Vagina (tissue), 2 donors: Measurements from ENCODE around the gene RTP3. TPM values are rescaled to one million over a fixed set of nuclear protein-coding genes. Genes with fewer than 3 reads are reported as not detected.
"Not testable (repeated sequence)": the region's sequence is repeated elsewhere in the genome, so short reads cannot be mapped to it uniquely, and the experiment has no call there.

ENCODE experiments used
- DNase-seq, 2 donors: peaks; one replicate each; pipeline ENCODE4 v3.0.0-alpha.2; 2017; ENCODE audit errors: extremely low spot score in 2 of 2
- H3K27ac ChIP-seq: fragments of 200-600 bp; sonication (generic); one replicate; pipeline ENCODE4 v1.5.1; 2019
- H3K27me3 ChIP-seq: fragments of 200-600 bp; sonication (generic); one replicate; pipeline ENCODE4 v1.5.1; 2019
- H3K36me3 ChIP-seq, 2 donors: fragments of 200-600 bp; sonication (generic); one replicate each; pipeline ENCODE4 v1.5.1; 2017 to 2019
- H3K4me1 ChIP-seq: fragments of 200-600 bp; sonication (generic); one replicate; pipeline ENCODE4 v1.5.1; 2019
- H3K4me3 ChIP-seq, 2 donors: fragments of 200-600 bp; sonication (generic); 1 replicate in 1 of 2; 2 replicates in 1 of 2; pipeline ENCODE4 v1.5.1; 2016 to 2019
- H3K9me3 ChIP-seq: fragments of 200-600 bp; sonication (generic); one replicate; pipeline ENCODE4 v1.5.1; 2019
- POLR2A ChIP-seq, 2 donors: fragments of 450-650 bp; IDR thresholded peaks; one replicate each; pipeline ENCODE4 v1.6.1; 2017; ENCODE audit warnings: antibody characterized with exemption in 2 of 2, mild to moderate bottlenecking in 2 of 2, moderate library complexity in 2 of 2
- POLR2AphosphoS5 ChIP-seq, 2 donors: sonication (generic); formaldehyde crosslinking; IDR thresholded peaks; one replicate each; pipeline ENCODE4 v1.9.0; 2017; ENCODE audit warnings: antibody characterized with exemption in 2 of 2, mild to moderate bottlenecking in 2 of 2, low read depth in 1 of 2; ENCODE audit not compliant: insufficient read depth in 1 of 2
- intact Hi-C: fragments of 100-400 bp; cut with DNase I; formaldehyde crosslinking; loops from one replicate; pipeline ENCODE4 v1.15.1; 2023
- total RNA-seq: library from RNA; depleted of rRNA; stranded (reverse); fragments of >200 nt; gene quantifications from one replicate; pipeline ENCODE4 v1.2.3, GENCODE V29; 2016
- TF ChIP-seq, protein P1 (sequence below), 3 experiments: fragments of 450-650 bp in 2 of 3; fragments of 200-600 bp in 1 of 3; sonication (generic) in 1 of 3; IDR thresholded peaks; one replicate each; pipeline ENCODE4 v1.5.1; 2017 to 2019; ENCODE audit warnings: antibody characterized with exemption in 3 of 3, mild to moderate bottlenecking in 2 of 3, moderate library complexity in 2 of 3

RTP3 gene
- total RNA-seq, 1 donor from 2014 or later = not detected

DNA sequence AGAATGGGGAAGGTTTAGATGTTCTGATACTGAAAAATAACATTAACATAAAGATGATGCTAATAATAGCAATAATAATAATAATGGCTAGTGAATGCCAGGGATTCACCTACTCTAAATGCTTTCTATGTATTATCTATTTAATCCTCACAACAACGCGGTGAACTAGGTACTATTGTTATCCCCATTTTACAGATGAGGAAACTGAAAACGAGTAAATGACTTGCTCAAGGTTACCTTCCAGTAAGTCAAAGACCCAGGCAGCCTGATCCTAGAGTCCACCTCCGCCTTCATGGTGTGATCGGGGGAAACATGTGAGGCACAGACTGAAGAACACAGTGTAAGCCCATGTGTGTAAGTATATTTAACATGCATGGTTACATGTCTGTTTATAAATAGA, 38.0 kb downstream of the RTP3 start:
- H3K4me3 ChIP-seq = no peak overlapping the region
- H3K27ac ChIP-seq = no peak overlapping the region
- H3K4me1 ChIP-seq = no peaks in the 10 kb centered on the region
- no peak for DNase-seq
- no peaks in the 10 kb centered on the region for H3K36me3 ChIP-seq
- intact Hi-C loops = no loop called here
- H3K27me3 ChIP-seq = no peaks in the 10 kb centered on the region
- TF ChIP-seq, protein P1, sequence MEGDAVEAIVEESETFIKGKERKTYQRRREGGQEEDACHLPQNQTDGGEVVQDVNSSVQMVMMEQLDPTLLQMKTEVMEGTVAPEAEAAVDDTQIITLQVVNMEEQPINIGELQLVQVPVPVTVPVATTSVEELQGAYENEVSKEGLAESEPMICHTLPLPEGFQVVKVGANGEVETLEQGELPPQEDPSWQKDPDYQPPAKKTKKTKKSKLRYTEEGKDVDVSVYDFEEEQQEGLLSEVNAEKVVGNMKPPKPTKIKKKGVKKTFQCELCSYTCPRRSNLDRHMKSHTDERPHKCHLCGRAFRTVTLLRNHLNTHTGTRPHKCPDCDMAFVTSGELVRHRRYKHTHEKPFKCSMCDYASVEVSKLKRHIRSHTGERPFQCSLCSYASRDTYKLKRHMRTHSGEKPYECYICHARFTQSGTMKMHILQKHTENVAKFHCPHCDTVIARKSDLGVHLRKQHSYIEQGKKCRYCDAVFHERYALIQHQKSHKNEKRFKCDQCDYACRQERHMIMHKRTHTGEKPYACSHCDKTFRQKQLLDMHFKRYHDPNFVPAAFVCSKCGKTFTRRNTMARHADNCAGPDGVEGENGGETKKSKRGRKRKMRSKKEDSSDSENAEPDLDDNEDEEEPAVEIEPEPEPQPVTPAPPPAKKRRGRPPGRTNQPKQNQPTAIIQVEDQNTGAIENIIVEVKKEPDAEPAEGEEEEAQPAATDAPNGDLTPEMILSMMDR (IDR thresholded peaks at IDR 0.05) = no peak
- no peak for TF ChIP-seq POLR2AphosphoS5 (IDR thresholded peaks at IDR 0.05; ENCODE audit: insufficient read depth in 1 of 2, low read depth in 1 of 2)
- no peak for TF ChIP-seq POLR2A (IDR thresholded peaks at IDR 0.05)
- no peaks in the 10 kb centered on the region for H3K9me3 ChIP-seq

DNA sequence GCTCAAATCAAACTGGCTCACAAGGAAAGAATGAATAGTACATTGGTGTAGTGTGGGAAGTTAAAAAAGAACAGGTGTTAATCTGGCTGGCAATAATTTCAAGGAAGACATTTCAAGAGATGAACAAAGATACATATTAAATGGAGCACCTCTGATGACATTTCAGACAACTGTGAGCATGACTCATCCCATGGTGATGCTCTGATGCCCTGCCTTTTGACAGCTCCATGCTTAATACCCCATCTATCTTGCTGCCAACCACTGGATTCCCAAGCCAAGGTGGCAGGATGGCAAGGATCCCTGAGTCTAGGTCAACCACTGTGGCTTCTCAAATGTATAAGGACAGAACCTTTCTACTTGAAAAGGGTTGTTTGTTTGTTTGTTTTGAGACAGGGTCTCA, 39.0 kb downstream of the RTP3 start:
- DNase-seq = no peak
- Histone ChIP-seq H3K27me3 (no peaks in the 10 kb centered on the region), H3K36me3 (no peaks in the 10 kb centered on the region), H3K9me3 (no peaks in the 10 kb centered on the region), H3K4me3 (no peak overlapping the region), H3K27ac (no peak overlapping the region), H3K4me1 (no peaks in the 10 kb centered on the region)
- intact Hi-C loops = no loop called here
- no peak for TF ChIP-seq POLR2AphosphoS5 (IDR thresholded peaks at IDR 0.05; ENCODE audit: insufficient read depth in 1 of 2, low read depth in 1 of 2)
- TF ChIP-seq, protein P1 (IDR thresholded peaks at IDR 0.05) = no peak
- no peak for TF ChIP-seq POLR2A (IDR thresholded peaks at IDR 0.05)

DNA sequence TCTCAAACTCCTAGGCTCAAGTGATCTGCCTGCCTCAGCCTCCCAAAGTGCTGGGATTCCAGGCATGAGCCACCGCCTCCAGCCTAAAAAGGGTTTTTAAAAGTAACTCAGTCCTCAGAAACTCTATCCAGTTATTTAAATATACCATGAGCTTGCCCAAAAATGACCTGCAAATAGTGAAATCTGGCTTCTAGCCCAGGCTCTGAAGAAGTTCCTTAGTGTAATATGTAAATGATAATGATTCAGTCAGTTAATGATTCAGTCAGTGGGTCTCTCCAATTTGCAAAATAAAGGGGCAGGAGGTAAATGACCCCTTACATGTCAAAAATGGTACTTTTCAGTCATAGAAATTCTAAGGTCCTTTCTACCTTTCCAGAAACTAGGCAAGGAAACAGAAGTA, 39.5 kb downstream of the RTP3 start:
- H3K27me3 ChIP-seq = no peaks in the 10 kb centered on the region
- DNase-seq = no peak
- TF ChIP-seq POLR2AphosphoS5 (IDR thresholded peaks at IDR 0.05; ENCODE audit: insufficient read depth in 1 of 2, low read depth in 1 of 2) (no peak), POLR2A (IDR thresholded peaks at IDR 0.05) (no peak)
- TF ChIP-seq, protein P1 (IDR thresholded peaks at IDR 0.05) = no peak
- intact Hi-C loops = no loop called here
- no peaks in the 10 kb centered on the region for H3K4me1 ChIP-seq
- no peak overlapping the region for H3K27ac ChIP-seq
- no peaks in the 10 kb centered on the region for H3K36me3 ChIP-seq
- no peak overlapping the region for H3K4me3 ChIP-seq
- H3K9me3 ChIP-seq = no peaks in the 10 kb centered on the region

DNA sequence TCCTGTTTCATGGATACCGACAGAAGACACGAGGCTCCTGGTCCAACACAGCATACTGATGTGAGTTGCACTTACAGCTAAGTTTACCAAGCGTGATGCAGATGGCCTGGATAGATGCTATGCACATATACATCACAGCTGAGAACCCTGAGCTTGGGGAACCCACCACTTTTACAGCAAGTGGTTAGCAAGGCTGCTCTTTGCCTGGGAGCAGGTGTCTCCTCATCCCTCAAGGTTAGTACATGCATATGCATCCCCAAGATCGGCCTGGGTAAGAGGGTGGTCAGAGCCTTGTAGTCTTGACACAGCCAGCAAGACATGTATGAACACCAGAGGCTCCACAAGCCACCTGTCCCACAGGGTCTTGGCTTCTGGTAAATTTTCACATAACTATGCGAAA, 40.0 kb downstream of the RTP3 start:
- Histone ChIP-seq H3K36me3 (no peaks in the 10 kb centered on the region), H3K9me3 (no peaks in the 10 kb centered on the region), H3K27me3 (no peaks in the 10 kb centered on the region), H3K4me1 (no peaks in the 10 kb centered on the region), H3K27ac (no peak overlapping the region), H3K4me3 (no peak overlapping the region)
- TF ChIP-seq POLR2A (IDR thresholded peaks at IDR 0.05) (no peak), POLR2AphosphoS5 (IDR thresholded peaks at IDR 0.05; ENCODE audit: insufficient read depth in 1 of 2, low read depth in 1 of 2) (no peak)
- TF ChIP-seq, protein P1 (IDR thresholded peaks at IDR 0.05) = no peak
- no peak for DNase-seq
- intact Hi-C loops = no loop called here

DNA sequence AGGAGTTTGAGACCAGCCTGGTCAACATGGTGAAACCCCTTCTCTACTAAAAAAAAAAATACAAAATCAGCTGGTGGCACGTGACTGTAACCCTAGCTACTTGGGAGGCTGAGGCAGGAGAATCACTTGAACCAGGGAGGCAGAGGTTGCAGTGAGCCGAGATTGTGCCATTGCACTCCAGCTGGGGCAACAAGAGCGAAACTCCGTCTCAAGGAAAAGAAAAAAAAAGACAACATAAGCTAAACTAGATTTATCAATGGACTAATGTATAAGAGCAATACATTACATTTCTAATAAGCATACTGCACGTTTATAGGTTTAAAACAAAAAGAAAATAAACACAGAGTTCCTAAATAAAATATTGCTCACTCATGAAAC, 40.6 kb downstream of the RTP3 start:
- H3K27me3 ChIP-seq, H3K4me1 ChIP-seq, intact Hi-C loops, DNase-seq, H3K4me3 ChIP-seq, H3K36me3 ChIP-seq, H3K9me3 ChIP-seq, H3K27ac ChIP-seq: not testable (repeated sequence)
